NAMALWA (cell line): Measurements from ENCODE around the gene PGAM2.

Source experiments
- DNase-seq: peaks from one replicate; pipeline ENCODE4 v3.0.0-alpha.2; 2015; ENCODE audit warnings: low spot score

The PGAM2 gene

GRCh38 chr7:44065431-44066110 is at the start of gene PGAM2:
PGAM2 (minus strand) TSS chr7:44065567; CDS start chr7:44065529, 38 bp downstream.
- no peak for DNase-seq

GRCh38 chr7:44114586-44115310 is 49.4 kb upstream of the PGAM2 start:
- no peak for DNase-seq

GRCh38 chr7:44113764-44114354 is 48.5 kb upstream of the PGAM2 start:
- no peak for DNase-seq

GRCh38 chr7:44112997-44113763 is 47.8 kb upstream of the PGAM2 start:
- DNase-seq = no peak

GRCh38 chr7:44112231-44112996 is 47.0 kb upstream of the PGAM2 start:
- DNase-seq = no peak

- no peak for DNase-seq
Measured at GRCh38 chr7:44111761-44112160, 46.4 kb upstream of the PGAM2 start.

GRCh38 chr7:44110719-44111635 is 45.6 kb upstream of the PGAM2 start:
- no peak for DNase-seq

- no peak for DNase-seq
Measured at GRCh38 chr7:44109991-44110390, 44.6 kb upstream of the PGAM2 start.

- DNase-seq = peak; percentile 52
Measured at GRCh38 chr7:44108768-44109750, 43.7 kb upstream of the PGAM2 start.

- DNase-seq = no peak
Measured at GRCh38 chr7:44107961-44108767, 42.8 kb upstream of the PGAM2 start.

- no peak for DNase-seq
Measured at GRCh38 chr7:44107116-44107960, 42.0 kb upstream of the PGAM2 start.

- DNase-seq = no peak
Measured at GRCh38 chr7:44106311-44107065, 41.1 kb upstream of the PGAM2 start.

GRCh38 chr7:44105832-44106231 is 40.5 kb upstream of the PGAM2 start:
- peak; percentile 44 for DNase-seq

- peak; percentile 60 for DNase-seq
Measured at GRCh38 chr7:44104860-44105771, 39.7 kb upstream of the PGAM2 start.
